NAMALWA (cell line): ENCODE measurements around the gene MRTFB.
"Not testable (repeated sequence)": the region's sequence is repeated elsewhere in the genome, so short reads cannot be mapped to it uniquely, and the experiment has no call there.

Experiments
- DNase-seq: peaks from one replicate; pipeline ENCODE4 v3.0.0-alpha.2; 2015; ENCODE audit warnings: low spot score

Gene MRTFB

GRCh38 chr16:14105760-14106375 is 34.7 kb downstream of the MRTFB start:
- no peak for DNase-seq

GRCh38 chr16:14106457-14106856 is 35.3 kb downstream of the MRTFB start:
- DNase-seq, result no peak

- no peak for DNase-seq
Observed at GRCh38 chr16:14106961-14107360, 35.8 kb downstream of the MRTFB start.

DNA sequence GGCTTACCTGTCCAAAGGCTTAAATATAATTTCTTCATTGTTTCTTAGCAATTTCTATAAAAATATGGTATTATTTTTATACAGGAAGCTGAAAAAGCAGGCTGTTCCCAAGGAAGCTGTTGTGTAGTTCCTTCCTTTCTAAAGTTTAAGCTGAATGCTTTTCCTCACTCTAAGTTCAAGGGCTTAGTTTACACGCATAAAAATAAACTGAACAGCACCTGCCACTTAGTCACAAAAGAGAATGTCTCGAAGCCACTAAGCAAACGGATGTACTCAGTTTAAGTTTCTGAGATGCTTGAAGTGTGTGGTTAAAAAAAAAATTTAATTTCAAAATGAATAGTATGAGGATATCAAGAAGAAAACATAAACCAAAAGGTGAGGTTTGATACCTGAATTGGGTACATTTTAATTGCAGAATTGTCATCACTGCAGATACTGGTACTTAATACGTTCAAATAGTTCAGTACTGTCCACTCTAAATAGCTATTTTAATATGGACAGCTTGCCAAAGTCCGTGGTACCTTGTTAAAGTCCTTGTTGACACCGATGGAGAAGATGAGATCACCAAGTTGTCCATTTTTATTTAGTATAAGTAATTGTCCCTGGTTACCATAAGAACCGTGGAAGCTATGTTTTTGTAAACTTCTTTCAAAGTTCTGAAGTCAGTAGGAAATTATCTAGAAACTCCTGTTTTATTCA is 38.1 kb downstream of the MRTFB start:
- no peak for DNase-seq

DNA sequence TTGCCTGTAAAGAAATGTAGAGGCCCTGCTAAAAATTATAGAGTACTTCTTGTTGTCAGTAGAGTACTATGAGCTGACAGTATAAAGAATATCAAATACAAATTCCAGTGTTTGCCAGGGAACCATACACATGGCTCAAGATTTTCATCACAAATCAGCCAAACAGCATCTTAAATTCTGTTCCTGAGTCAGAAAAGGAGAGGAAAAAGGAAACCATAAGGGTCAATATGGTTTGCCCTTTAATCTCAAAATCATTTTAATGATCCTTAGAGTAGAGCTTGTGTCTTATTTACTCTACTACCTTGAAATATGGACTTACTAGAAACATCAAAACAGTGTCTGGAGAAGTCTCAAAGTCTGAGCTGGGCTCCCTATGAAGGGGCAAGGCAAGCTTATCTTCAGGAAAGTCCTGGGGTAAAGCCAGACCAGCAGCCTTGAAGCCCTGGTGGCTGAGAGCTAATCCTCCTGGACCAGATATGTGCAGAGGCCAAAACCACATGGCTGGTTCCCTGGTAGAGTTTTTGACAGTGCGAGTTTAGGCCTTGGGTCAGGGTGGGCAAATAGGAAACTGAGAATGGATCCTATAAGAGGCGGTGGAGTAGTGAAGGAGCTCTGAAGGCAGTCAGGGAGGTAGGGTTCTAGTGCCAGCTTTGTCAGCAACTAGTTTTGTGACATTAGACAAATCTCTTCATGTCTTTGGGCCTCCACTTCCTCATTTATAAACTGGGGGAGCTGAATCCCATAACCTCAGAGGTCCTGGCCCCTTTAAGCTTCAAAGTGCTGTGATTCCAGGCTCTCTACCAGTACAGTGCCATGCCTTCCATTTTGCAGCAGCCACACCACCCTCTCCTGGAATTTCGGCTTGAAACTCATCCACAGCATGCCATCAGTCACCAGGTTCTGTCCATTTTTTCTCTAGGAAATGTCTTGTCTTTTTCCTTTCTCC is 38.9 kb downstream of the MRTFB start:
- no peak for DNase-seq

GRCh38 chr16:14110728-14111251 is 39.7 kb downstream of the MRTFB start:
- DNase-seq, result no peak

GRCh38 chr16:14111713-14112538 is 40.8 kb downstream of the MRTFB start:
- no peak for DNase-seq

DNA sequence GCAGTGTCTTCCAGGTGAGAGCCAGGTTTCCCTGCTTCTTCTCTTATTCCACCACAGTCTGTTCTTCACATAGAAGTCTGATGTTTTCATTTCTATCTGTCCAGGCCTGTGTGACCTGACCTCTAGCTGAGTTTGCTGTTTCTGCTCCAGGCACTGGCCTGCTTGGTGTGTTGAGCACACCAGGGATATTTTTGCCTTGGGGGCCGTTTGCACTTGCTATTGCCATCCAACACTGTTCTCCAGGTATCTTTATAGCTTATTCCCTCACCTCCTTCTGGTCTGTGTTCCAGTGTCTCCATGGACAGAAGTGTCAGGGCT is 41.4 kb downstream of the MRTFB start:
- no peak for DNase-seq

- DNase-seq, result no peak
Observed at GRCh38 chr16:14113344-14113743, 42.2 kb downstream of the MRTFB start.

DNA sequence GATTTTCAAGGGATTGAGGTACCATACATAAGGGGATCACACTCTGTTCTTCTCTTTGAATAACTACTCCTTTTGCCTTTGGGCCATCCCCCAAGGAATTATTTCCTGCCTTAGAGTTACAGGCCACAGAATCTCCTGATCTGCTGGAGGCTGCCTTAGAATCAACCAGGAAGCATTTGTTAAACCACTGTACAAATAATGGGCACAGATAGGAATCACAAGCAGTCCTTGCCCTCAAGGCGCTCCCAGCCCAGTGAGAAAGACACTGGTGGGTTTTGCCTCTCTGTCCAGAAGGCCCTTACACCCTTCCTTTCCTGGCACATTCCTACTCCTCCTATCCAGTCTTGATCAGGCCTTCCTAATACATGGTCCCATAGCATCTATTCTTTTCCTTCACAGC is 45.9 kb downstream of the MRTFB start:
- no peak for DNase-seq

- no peak for DNase-seq
Observed at GRCh38 chr16:14119799-14120198, 48.7 kb downstream of the MRTFB start.

DNA sequence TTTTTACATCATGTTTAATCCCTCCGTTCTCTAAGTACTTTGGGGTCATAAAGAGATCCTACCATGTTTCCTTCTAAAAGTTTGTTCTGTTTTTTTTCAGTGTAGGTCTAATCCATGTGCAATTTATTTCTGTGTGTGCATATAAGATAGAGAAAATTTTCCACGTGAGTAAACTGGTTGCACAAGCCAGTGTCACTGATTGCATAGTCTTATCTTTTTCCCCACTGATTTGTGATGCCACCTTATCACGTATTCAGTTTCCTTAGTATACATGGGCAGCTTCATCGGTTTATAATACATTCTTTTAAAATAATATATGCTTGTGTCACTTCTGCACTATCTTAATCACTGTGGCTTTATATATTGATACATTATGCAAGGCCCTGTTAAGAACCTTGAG is 49.2 kb downstream of the MRTFB start:
- DNase-seq, result no peak

DNA sequence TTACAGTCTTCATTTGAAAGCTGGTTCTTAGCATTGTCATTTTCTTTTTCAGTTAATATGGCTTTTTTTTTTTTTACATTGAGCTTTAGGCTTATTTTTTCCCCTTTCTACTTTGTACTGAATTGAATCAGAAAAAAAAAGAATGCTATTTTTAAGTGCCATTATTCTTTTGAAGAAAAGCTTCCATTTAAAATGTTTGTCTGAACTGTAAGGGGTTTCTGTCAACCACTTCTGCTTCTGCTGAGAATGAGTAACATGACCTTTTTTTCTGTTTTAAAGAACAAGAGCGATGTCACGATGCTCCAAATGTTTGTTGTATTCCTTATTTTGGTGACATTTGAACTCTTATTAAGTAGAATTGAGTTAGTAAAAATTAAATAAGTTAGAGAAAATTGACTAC is 50.0 kb downstream of the MRTFB start:
- no peak for DNase-seq

DNA sequence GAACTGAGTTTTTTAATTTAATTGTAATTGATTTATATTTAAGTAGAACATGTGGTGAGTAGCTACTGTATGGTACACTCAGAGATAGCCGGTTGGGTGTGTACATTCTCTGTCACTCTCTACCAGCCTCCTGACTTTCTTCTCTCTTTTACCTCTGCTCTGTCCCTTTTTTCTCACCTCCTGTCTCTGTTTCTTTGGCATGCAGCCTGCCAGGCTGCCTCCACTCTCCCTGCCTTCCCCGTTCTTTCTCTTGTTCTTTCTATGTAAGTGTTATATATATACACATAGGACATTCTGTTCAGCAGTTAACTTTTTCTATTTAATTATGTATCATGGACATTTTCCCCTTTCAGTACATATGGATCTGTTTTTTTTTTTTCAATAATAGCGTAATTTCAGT is 50.8 kb downstream of the MRTFB start:
- no peak for DNase-seq

DNA sequence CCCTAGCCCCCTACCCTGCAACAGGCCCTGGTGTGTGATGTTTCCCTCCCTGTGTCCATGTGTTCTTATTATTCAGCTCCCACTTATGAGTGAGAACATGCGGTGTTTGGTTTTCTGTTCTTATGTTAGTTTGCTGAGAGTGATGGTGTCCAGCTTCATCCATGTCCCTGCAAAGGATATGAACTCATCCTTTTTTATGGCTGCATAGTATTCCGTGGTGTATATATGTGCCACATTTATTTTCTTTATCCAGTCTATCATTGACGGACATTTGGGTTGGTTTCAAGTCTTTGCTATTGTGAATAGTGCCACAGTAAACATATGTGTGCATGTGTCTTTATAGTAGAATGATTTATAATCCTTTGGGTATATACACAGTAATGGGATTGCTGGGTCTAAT is 51.3 kb downstream of the MRTFB start:
- not testable (repeated sequence) for DNase-seq

DNA sequence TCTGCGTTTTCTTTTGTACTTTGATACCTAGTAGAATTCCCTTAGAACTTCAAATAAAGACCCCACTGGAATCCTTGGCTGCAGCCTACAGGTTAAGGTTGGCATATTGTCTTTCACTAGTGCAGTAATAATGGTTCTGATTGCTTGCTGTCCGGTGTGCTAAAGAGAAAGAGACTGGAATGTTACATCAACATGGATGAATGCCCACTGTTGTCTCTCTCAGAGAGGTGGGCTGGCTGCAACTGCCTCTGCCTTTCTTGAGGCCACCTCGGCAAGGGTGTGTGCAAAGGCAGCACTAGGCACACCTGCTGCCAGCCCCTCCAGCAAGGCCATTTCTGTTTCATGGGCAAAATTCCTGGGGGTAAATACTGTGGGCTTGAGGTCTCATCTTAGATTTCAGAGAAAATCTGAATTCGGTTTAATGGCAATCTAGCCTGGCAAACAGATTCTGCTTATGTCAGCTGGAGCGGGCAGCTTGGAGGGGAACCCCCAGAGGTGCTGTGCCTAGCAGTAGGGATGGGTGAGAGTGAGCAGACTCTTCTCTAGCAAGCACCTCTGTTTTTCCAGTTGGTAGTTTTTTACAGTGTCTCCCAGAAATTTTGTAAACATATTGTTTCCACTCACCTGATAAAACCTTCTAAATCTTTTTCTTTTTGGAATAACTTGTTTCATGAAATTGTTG is 54.0 kb downstream of the MRTFB start:
- no peak for DNase-seq

GRCh38 chr16:14125708-14126107 is 54.6 kb downstream of the MRTFB start:
- DNase-seq, result no peak

- DNase-seq, result no peak
Observed at GRCh38 chr16:14128097-14128496, 57.0 kb downstream of the MRTFB start.

GRCh38 chr16:14129502-14129901 is 58.4 kb downstream of the MRTFB start:
- DNase-seq, result no peak

- no peak for DNase-seq
Observed at GRCh38 chr16:14131774-14132695, 60.9 kb downstream of the MRTFB start.
